GM10266 (cell line): ENCODE data around the gene ZNF672.

Experiments used
- DNase-seq: peaks from one replicate; pipeline ENCODE4 v3.0.0; 2012; ENCODE audit errors: extremely low spot score
- CTCF ChIP-seq: IDR thresholded peaks from 2 replicates; pipeline ENCODE4 v1.5.1; 2012; ENCODE audit warnings: mild to moderate bottlenecking, low read depth; ENCODE audit not compliant: control insufficient read depth, insufficient read depth; ENCODE audit errors: missing control alignments

ZNF672 gene

GRCh38 chr1:248850536-248851251, 12.7 kb downstream of the ZNF672 start:
- DNase-seq, result no peak
- TF ChIP-seq CTCF, result no peak

DNA sequence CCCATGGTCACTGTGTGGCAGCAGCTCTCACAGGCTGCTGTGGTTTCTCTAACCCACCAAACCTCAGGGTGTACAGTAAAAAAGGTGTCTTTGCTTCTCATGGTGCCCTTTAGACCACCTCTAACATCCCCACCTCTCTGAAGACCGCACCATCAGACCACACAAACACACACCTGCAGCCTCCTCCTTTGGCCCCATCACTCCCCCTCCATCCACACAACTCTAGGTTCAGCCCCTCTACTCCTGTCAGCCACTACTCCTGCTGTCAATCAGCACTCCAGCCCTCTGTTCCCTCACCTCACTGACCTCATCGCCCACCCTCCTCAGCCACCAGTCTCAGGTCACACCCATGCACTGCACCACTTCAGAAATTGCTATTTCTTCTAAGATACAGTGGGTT, 13.4 kb downstream of the ZNF672 start:
- no peak for DNase-seq

DNA sequence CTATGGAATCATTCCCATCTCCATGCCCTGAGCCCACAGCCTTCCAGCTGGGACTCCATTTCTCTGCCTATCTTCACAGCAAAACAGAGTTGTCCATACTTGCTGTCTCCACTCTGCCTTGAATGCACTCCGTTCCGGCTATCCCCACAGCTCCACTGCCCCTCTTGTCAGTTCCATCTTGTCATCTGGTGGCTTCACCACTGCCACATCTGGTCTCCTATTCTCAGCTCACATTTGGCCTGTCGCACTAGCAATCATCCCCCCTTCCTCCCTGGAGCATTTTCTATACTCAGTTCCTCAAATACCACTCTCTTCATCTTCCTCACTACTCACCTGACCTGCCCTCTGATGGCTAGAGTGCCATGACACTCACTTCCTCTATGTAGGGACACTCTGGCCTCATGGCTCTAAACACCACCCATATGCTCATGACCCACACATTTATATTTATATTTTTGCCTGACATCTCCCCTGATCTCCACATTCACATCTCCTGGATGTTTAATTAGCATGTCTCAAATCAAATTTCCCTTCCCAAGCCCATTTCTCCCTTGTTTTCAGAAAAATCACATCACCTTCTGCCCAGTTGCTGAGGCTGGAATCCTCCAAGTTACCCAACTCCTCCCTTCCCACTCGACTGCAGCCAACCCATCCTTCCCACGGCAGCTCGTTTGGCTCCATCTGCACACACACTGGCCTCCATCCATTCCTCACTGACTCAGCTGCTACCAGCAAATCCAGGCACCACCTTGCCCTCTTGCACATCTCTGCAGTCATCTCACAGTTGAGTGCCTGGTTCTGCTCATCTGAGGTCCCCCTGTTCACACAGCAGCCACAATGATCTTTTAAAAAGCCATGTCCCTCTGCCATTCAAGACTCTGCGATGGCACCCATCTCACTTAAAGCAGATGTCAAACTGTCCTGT, 14.7 kb downstream of the ZNF672 start:
- TF ChIP-seq CTCF, result no peak
- no peak for DNase-seq

More for the DNA sequence above, 13.4 kb downstream of the ZNF672 start:
- TF ChIP-seq CTCF, result no peak

GRCh38 chr1:248853663-248854375, 15.8 kb downstream of the ZNF672 start:
- TF ChIP-seq CTCF, result no peak
- DNase-seq, result no peak

- no peak for DNase-seq
- no peak for TF ChIP-seq CTCF
These were observed 17.6 kb downstream of the ZNF672 start for GRCh38 chr1:248855580-248855979.

- no peak for DNase-seq
- TF ChIP-seq CTCF, result no peak
These were observed 18.2 kb downstream of the ZNF672 start for GRCh38 chr1:248856176-248856575.
